ENCODE measurements around the gene NINJ2. TPM values are rescaled to one million over a fixed set of nuclear protein-coding genes. Genes with fewer than 3 reads are reported as not detected.

NINJ2 gene
- total and polyA plus RNA-seq, 3 donors from 2014 or later = 9.2 to 17.3 (median 11.2) TPM

DNA sequence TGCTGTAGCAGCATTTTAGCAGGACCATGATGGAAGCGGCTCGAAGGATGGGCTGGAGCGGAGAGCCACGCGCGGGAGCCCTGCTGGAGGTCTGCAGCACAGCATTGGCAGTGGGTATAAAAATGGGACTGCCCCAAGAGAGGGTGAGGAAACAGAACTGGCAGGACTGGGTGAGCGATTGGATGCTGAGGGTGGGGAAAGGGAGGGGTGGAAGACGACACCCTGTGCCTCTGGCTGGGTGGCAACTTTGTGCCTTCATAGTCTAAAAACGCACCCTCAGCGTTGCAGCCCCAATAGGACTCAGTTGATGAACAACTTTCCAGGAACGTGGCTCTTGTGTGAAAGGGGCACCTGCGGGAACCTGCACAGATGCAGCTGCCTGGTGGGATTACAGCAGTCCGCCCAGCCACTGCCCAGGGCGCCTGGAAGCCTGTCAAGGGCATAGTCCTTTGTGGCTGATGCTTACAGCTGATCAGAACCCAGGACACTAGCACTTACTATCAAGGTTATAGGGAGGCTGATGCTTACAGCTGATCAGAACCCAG is 73.0 kb downstream of the NINJ2 start:
- no peak for DNase-seq
- Histone ChIP-seq H3K27ac (no peak overlapping the region), H3K4me3 (no peak overlapping the region), H3K4me1 (peaks cover 10% of the 10 kb centered on the region), H3K9me3 (no peaks in the 10 kb centered on the region), H3K27me3 (no peaks in the 10 kb centered on the region), H3K36me3 (ENCODE audit: low read depth, missing control alignments) (no peaks in the 10 kb centered on the region)
- 75 to 81% methylated on average over 12 to 14 of the region's 14 CpGs for WGBS, 2 donors
- intact Hi-C loops (cut with DNase I; ENCODE audit: low total_unique reads) = no loop called here
- no peak for TF ChIP-seq POLR2A (IDR thresholded peaks at IDR 0.05)
- TF ChIP-seq, protein P1, sequence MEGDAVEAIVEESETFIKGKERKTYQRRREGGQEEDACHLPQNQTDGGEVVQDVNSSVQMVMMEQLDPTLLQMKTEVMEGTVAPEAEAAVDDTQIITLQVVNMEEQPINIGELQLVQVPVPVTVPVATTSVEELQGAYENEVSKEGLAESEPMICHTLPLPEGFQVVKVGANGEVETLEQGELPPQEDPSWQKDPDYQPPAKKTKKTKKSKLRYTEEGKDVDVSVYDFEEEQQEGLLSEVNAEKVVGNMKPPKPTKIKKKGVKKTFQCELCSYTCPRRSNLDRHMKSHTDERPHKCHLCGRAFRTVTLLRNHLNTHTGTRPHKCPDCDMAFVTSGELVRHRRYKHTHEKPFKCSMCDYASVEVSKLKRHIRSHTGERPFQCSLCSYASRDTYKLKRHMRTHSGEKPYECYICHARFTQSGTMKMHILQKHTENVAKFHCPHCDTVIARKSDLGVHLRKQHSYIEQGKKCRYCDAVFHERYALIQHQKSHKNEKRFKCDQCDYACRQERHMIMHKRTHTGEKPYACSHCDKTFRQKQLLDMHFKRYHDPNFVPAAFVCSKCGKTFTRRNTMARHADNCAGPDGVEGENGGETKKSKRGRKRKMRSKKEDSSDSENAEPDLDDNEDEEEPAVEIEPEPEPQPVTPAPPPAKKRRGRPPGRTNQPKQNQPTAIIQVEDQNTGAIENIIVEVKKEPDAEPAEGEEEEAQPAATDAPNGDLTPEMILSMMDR (IDR thresholded peaks at IDR 0.05) = no peak

DNA sequence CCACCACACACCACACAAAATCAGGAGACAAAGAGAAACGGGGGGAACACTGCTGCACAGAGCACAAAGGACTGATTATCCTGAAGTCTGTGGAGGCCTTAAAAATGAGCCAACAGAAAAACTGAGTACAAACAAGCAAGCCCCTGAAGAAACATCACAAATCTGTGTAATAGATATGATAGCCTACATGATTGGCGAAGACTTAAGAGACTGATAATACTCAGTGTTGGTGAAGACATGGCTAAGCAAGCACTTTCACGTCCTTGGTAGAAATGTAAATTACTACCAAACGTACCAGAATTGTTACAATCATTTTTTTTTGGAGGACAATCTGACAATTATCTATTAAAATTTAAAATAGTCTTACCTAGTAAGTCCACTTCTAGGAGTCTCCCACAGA is 74.6 kb downstream of the NINJ2 start:
- H3K4me3 ChIP-seq = no peak overlapping the region
- TF ChIP-seq, protein P1 (IDR thresholded peaks at IDR 0.05) = no peak
- no peak for TF ChIP-seq POLR2A (IDR thresholded peaks at IDR 0.05)
- no peak overlapping the region for H3K27ac ChIP-seq
- H3K36me3 ChIP-seq (ENCODE audit: low read depth, missing control alignments) = no peaks in the 10 kb centered on the region
- H3K27me3 ChIP-seq = no peaks in the 10 kb centered on the region
- no peak for DNase-seq
- H3K9me3 ChIP-seq = no peaks in the 10 kb centered on the region
- H3K4me1 ChIP-seq = peaks cover 10% of the 10 kb centered on the region
- 77 to 86% methylated on average over 4 of the region's 4 CpGs for WGBS, 2 donors
- intact Hi-C loops (cut with DNase I; ENCODE audit: low total_unique reads) = no loop called here

DNA sequence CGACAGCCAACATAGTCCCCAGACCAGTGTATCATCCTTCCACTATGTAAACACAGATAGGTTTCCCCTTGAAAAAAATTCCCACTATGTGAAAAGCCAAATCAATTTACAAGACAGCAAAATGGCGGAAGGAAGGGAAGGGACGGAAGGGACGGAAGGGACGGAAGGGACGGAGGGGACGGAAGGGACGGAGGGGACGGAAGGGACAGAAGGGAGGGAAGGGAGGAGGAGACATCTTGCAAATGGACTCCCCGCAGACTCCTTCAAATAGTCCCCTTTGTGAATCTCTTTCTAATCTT is 75.3 kb downstream of the NINJ2 start:
- H3K4me1 ChIP-seq = peaks cover 10% of the 10 kb centered on the region
- DNase-seq = no peak
- WGBS, 2 donors = 89% methylated on average over 9 to 10 of the region's 10 CpGs
- intact Hi-C loops (cut with DNase I; ENCODE audit: low total_unique reads) = no loop called here
- no peaks in the 10 kb centered on the region for H3K27me3 ChIP-seq
- no peaks in the 10 kb centered on the region for H3K9me3 ChIP-seq
- TF ChIP-seq POLR2A (IDR thresholded peaks at IDR 0.05) = no peak
- TF ChIP-seq, protein P1 (IDR thresholded peaks at IDR 0.05) = no peak
- no peak overlapping the region for H3K27ac ChIP-seq
- no peak overlapping the region for H3K4me3 ChIP-seq
- H3K36me3 ChIP-seq (ENCODE audit: low read depth, missing control alignments) = no peaks in the 10 kb centered on the region

DNA sequence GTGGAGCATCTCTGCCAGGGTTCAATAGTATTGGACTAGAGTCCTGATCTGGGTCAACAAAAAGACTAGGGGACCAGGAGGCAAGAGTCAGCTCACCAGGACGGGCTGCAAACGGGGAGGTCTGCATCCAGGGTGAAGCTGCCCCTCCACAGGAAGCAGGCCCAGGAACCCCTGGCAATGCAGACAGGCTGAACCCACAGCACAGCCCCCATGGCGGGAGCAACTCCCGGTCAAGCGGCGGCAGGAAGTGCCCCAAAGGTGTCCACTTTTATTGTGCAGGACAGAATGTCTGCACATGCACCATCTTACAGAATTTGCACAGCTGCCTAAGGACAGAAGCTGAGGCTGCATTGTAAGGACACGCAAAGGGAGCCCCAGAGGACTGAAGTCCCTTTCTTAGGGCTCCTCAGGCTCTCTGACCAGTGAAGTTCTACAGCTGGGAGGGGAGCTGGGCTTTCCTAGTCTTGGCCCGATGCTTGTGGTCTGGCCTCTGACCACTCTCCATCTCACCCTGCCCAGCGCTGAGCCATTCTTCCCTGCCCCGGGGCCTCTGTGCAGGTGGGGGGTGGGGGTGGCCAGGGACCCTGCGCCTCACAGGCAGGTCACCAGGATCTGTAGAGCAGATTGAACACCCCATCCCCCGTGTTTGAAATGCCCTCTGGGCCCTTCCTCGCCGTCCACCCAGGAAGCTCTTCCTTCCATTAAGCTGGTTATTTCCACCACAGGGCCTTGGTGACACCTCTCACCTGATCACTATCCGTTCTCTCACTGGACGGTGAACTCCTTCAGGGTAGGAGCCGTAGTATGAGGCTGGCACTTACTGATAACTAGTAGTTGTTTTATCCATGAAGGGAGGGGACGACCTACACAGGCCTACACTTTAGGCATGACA is 75.9 kb downstream of the NINJ2 start:
- no peak overlapping the region for H3K4me3 ChIP-seq
- H3K27me3 ChIP-seq = no peaks in the 10 kb centered on the region
- H3K4me1 ChIP-seq = peaks cover 10% of the 10 kb centered on the region
- WGBS, 2 donors = 85 to 88% methylated on average over 10 to 18 of the region's 18 CpGs
- no peaks in the 10 kb centered on the region for H3K9me3 ChIP-seq
- no peaks in the 10 kb centered on the region for H3K36me3 ChIP-seq (ENCODE audit: low read depth, missing control alignments)
- intact Hi-C loops (cut with DNase I; ENCODE audit: low total_unique reads) = no loop called here
- no peak for DNase-seq
- no peak overlapping the region for H3K27ac ChIP-seq
- TF ChIP-seq, protein P1 (IDR thresholded peaks at IDR 0.05) = no peak
- no peak for TF ChIP-seq POLR2A (IDR thresholded peaks at IDR 0.05)
